Tongue (tissue), 2 donors: Measurements from ENCODE around the gene RBMX2. TPM values are rescaled to one million over a fixed set of nuclear protein-coding genes. Genes with fewer than 3 reads are reported as not detected.
"Not testable (repeated sequence)": the region's sequence is repeated elsewhere in the genome, so short reads cannot be mapped to it uniquely, and the experiment has no call there.

Experiments used
- DNase-seq: peaks from one replicate; pipeline ENCODE4 v3.0.0-alpha.2; 2015
- total RNA-seq: library from RNA; depleted of rRNA; stranded (reverse); fragments of >200 nt; gene quantifications from one replicate; pipeline ENCODE4 v1.2.3, GENCODE V29; 2014

Gene RBMX2
- 16.1 TPM for total RNA-seq

GRCh38 chrX:130401415-130402207 is at the start of gene RBMX2:
Gene RBMX2 (plus strand): TSS chrX:130401987. CDS start chrX:130402033, 46 bp downstream.
- peak; percentile 87 for DNase-seq

GRCh38 chrX:130352050-130352449 is 49.7 kb upstream of the RBMX2 start:
- not testable (repeated sequence) for DNase-seq

- no peak for DNase-seq
Observed at GRCh38 chrX:130376077-130376476, 25.7 kb upstream of the RBMX2 start.

- DNase-seq, result peak; percentile 8
Observed at GRCh38 chrX:130378024-130378669, 23.6 kb upstream of the RBMX2 start.

GRCh38 chrX:130385520-130385919 is 16.3 kb upstream of the RBMX2 start, which contains the start of gene GPR119:
Gene GPR119 (minus strand): TSS chrX:130385674. CDS start chrX:130385447, 227 bp downstream.
- DNase-seq, result no peak

- no peak for DNase-seq
Observed at GRCh38 chrX:130386408-130386808, 15.4 kb upstream of the RBMX2 start.

GRCh38 chrX:130393451-130394074 is 8.2 kb upstream of the RBMX2 start:
- peak; percentile 65 for DNase-seq

- DNase-seq, result peak; percentile 22
Observed at GRCh38 chrX:130395341-130395740, 6.4 kb upstream of the RBMX2 start.

- DNase-seq, result no peak
Observed at GRCh38 chrX:130402208-130402684, 459 bp downstream of the RBMX2 start.

GRCh38 chrX:130413415-130413814 is 11.6 kb downstream of the RBMX2 start:
- no peak for DNase-seq

GRCh38 chrX:130414800-130415199 is 13.0 kb downstream of the RBMX2 start:
- DNase-seq, result no peak

GRCh38 chrX:130415201-130415600 is 13.4 kb downstream of the RBMX2 start:
- no peak for DNase-seq

GRCh38 chrX:130416785-130417184 is 15.0 kb downstream of the RBMX2 start:
- no peak for DNase-seq

GRCh38 chrX:130418066-130418465 is 16.3 kb downstream of the RBMX2 start:
- no peak for DNase-seq

- DNase-seq, result no peak
Observed at GRCh38 chrX:130418740-130419139, 17.0 kb downstream of the RBMX2 start.

- no peak for DNase-seq
Observed at GRCh38 chrX:130419263-130419662, 17.5 kb downstream of the RBMX2 start.

GRCh38 chrX:130426531-130426930 is 24.7 kb downstream of the RBMX2 start:
- no peak for DNase-seq

- DNase-seq, result not testable (repeated sequence)
Observed at GRCh38 chrX:130429236-130429635, 27.4 kb downstream of the RBMX2 start.

- DNase-seq, result no peak
Observed at GRCh38 chrX:130435937-130436336, 34.1 kb downstream of the RBMX2 start.

GRCh38 chrX:130437996-130438395 is 36.2 kb downstream of the RBMX2 start:
- not testable (repeated sequence) for DNase-seq

GRCh38 chrX:130443875-130444274 is 42.1 kb downstream of the RBMX2 start:
- DNase-seq, result no peak

GRCh38 chrX:130444641-130445336 is 43.0 kb downstream of the RBMX2 start:
- DNase-seq, result no peak
